NCI-H2081 (cell line): Measurements from ENCODE around the gene CCDC116.

Experiments used
- DNase-seq, 2 experiments: peaks; one replicate each; lab custom pipeline; 2025; lab: John Stamatoyannopoulos, UW

The CCDC116 gene

GRCh38 chr22:21681566-21682370, 49.2 kb downstream of the CCDC116 start:
- DNase-seq: no peak

GRCh38 chr22:21682385-21683175, 50.0 kb downstream of the CCDC116 start:
- DNase-seq: no peak

GRCh38 chr22:21683401-21683811, 50.8 kb downstream of the CCDC116 start:
- DNase-seq: no peak

- DNase-seq: no peak
Measured at GRCh38 chr22:21684492-21685163, 52.1 kb downstream of the CCDC116 start.

GRCh38 chr22:21685164-21685513, 52.6 kb downstream of the CCDC116 start:
- no peak for DNase-seq

GRCh38 chr22:21686193-21686608, 53.6 kb downstream of the CCDC116 start:
- DNase-seq: no peak
